Measurements from ENCODE around the gene MEOX1.

Gene MEOX1

GRCh38 chr17:43680461-43680860 is 18.7 kb upstream of the MEOX1 start:
- no peak for DNase-seq (ENCODE audit: low read depth in 1 of 2, low spot score in 1 of 2)

- DNase-seq (ENCODE audit: low read depth in 1 of 2, low spot score in 1 of 2), result no peak
Measured at GRCh38 chr17:43679911-43680310, 18.2 kb upstream of the MEOX1 start.

- DNase-seq (ENCODE audit: low read depth in 1 of 2, low spot score in 1 of 2), result no peak
Measured at GRCh38 chr17:43679401-43679800, 17.7 kb upstream of the MEOX1 start.

GRCh38 chr17:43676471-43676870 is 14.7 kb upstream of the MEOX1 start:
- no peak for DNase-seq (ENCODE audit: low read depth in 1 of 2, low spot score in 1 of 2)

GRCh38 chr17:43674394-43674793 is 12.7 kb upstream of the MEOX1 start:
- DNase-seq (ENCODE audit: low read depth in 1 of 2, low spot score in 1 of 2), result no peak

- peak; percentile 51 to 60 for DNase-seq (ENCODE audit: low read depth in 1 of 2, low spot score in 1 of 2)
Measured at GRCh38 chr17:43673516-43674323, 12.0 kb upstream of the MEOX1 start.

GRCh38 chr17:43671755-43672519 is 10.2 kb upstream of the MEOX1 start:
- DNase-seq (ENCODE audit: low read depth in 1 of 2, low spot score in 1 of 2), result no peak

- no peak for DNase-seq (ENCODE audit: low read depth in 1 of 2, low spot score in 1 of 2)
Measured at GRCh38 chr17:43671031-43671692, 9.4 kb upstream of the MEOX1 start.

GRCh38 chr17:43670645-43671030 is 8.9 kb upstream of the MEOX1 start:
- no peak for DNase-seq (ENCODE audit: low read depth in 1 of 2, low spot score in 1 of 2)

- no peak for DNase-seq (ENCODE audit: low read depth in 1 of 2, low spot score in 1 of 2)
Measured at GRCh38 chr17:43669971-43670644, 8.4 kb upstream of the MEOX1 start.

GRCh38 chr17:43667947-43668348 is 6.2 kb upstream of the MEOX1 start:
- DNase-seq (ENCODE audit: low read depth in 1 of 2, low spot score in 1 of 2), result no peak

GRCh38 chr17:43667506-43667905 is 5.8 kb upstream of the MEOX1 start:
- DNase-seq (ENCODE audit: low read depth in 1 of 2, low spot score in 1 of 2), result no peak

- DNase-seq (ENCODE audit: low read depth in 1 of 2, low spot score in 1 of 2), result no peak
Measured at GRCh38 chr17:43665937-43666236, 4.2 kb upstream of the MEOX1 start.

- DNase-seq (ENCODE audit: low read depth in 1 of 2, low spot score in 1 of 2), result no peak
Measured at GRCh38 chr17:43665084-43665936, 3.6 kb upstream of the MEOX1 start.

GRCh38 chr17:43664096-43664495 is 2.4 kb upstream of the MEOX1 start:
- no peak for DNase-seq (ENCODE audit: low read depth in 1 of 2, low spot score in 1 of 2)

GRCh38 chr17:43663383-43663782 is 1.7 kb upstream of the MEOX1 start:
- no peak for DNase-seq (ENCODE audit: low read depth in 1 of 2, low spot score in 1 of 2)

- DNase-seq (ENCODE audit: low read depth in 1 of 2, low spot score in 1 of 2), result no peak
Measured at GRCh38 chr17:43662413-43663141, 855 bp upstream of the MEOX1 start.

GRCh38 chr17:43660816-43661493 is 767 bp downstream of the MEOX1 start:
- DNase-seq (ENCODE audit: low read depth in 1 of 2, low spot score in 1 of 2), result no peak

- no peak for DNase-seq (ENCODE audit: low read depth in 1 of 2, low spot score in 1 of 2)
Measured at GRCh38 chr17:43659823-43660617, 1.7 kb downstream of the MEOX1 start.

Data from activated T-helper 1 cell treated with anti-CD3 and anti-CD28 coated beads, Interleukin-2, amount 50 U/mL, for 16 hours (primary cell).